D721Med (cell line): ENCODE results near the gene COP1.

Source experiments
- DNase-seq: peaks from one replicate; pipeline ENCODE4 v3.0.0; 2011; ENCODE audit warnings: low spot score; ENCODE audit not compliant: insufficient read length
- FAIRE-seq: peaks from 2 replicates; lab custom pipeline; 2011; peaks lifted over from hg19 to GRCh38; lab: Jason Lieb, UNC
- TF ChIP-seq, protein P1 (sequence below): IDR thresholded peaks from 2 replicates; pipeline ENCODE4 v1.5.1; 2012; ENCODE audit warnings: mild to moderate bottlenecking, control low read depth; ENCODE audit not compliant: insufficient read depth; ENCODE audit errors: missing control alignments

Gene COP1

DNA sequence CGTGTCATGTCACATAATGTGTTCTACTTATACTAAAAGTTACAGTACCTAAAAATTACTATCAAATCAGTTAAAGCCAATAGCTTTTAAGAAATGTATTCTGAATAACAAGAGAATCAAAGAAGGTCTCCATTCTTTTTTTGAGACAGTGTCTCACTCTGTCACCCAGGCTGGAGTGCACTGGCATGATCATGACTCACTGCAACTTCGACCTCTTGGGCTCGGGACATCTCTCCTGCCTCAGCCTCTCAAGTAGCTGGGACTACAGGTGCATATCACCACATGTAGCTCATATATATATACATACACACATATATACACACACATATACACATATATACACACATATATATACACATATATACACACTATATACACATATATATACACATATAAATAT is 20.1 kb downstream of the COP1 start:
- no peak for FAIRE-seq
- no peak for DNase-seq
- TF ChIP-seq, protein P1, sequence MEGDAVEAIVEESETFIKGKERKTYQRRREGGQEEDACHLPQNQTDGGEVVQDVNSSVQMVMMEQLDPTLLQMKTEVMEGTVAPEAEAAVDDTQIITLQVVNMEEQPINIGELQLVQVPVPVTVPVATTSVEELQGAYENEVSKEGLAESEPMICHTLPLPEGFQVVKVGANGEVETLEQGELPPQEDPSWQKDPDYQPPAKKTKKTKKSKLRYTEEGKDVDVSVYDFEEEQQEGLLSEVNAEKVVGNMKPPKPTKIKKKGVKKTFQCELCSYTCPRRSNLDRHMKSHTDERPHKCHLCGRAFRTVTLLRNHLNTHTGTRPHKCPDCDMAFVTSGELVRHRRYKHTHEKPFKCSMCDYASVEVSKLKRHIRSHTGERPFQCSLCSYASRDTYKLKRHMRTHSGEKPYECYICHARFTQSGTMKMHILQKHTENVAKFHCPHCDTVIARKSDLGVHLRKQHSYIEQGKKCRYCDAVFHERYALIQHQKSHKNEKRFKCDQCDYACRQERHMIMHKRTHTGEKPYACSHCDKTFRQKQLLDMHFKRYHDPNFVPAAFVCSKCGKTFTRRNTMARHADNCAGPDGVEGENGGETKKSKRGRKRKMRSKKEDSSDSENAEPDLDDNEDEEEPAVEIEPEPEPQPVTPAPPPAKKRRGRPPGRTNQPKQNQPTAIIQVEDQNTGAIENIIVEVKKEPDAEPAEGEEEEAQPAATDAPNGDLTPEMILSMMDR = no peak

- TF ChIP-seq, protein P1 = no peak
- DNase-seq (no peak), FAIRE-seq (no peak)
Measured at GRCh38 chr1:176183618-176184017, 23.5 kb downstream of the COP1 start.

- FAIRE-seq (no peak), DNase-seq (no peak)
- TF ChIP-seq, protein P1 = no peak
Measured at GRCh38 chr1:176178316-176178715, 28.8 kb downstream of the COP1 start.

DNA sequence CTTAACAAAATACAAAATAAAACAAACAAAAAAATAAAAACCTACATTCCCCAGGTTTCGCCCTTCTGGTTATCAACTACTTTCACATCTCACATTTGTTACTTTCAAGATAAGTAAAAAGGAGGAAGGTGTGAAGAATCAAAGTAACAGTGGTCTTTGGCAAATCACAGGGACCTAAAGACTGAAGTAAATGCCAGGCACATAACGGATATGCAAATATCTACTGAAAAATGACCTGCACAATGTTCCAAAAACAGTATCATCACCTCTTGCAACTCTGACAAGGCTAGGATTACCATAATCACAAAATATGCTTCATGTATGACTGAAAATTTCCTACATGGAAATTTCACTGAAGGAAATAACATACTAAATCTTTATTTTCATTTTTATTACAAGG is 29.3 kb downstream of the COP1 start:
- DNase-seq (no peak), FAIRE-seq (peak; percentile 56)
- TF ChIP-seq, protein P1 = no peak

GRCh38 chr1:176174108-176174507 is 33.0 kb downstream of the COP1 start:
- DNase-seq = no peak
- FAIRE-seq = peak; percentile 32
- TF ChIP-seq, protein P1 = no peak

DNA sequence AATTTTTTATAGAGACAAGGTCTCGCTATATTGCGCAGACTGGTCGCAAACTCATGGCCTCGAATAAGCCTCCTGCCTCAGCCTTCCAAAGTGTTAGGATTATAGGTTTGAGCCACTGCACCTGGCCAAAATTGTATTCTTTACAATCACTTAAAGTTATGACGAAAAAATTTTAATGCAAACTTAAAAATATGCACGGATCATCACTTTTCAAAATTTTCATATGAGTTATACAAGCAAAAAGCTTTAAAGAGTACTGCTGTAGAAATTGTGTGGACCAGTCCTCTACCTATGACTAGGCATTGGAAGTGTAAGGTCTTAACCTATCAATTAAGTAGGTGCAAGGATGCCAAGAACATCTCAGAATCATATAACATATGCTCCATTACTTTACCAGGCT is 34.9 kb downstream of the COP1 start:
- TF ChIP-seq, protein P1 = no peak
- DNase-seq (no peak), FAIRE-seq (no peak)

- FAIRE-seq (peak; percentile 25), DNase-seq (no peak)
- TF ChIP-seq, protein P1 = no peak
Measured at GRCh38 chr1:176167210-176167609, 39.9 kb downstream of the COP1 start.
